ENCODE results near the gene MARCHF7.
"Not testable (repeated sequence)": the region's sequence is repeated elsewhere in the genome, so short reads cannot be mapped to it uniquely, and the experiment has no call there.

The MARCHF7 gene

DNA sequence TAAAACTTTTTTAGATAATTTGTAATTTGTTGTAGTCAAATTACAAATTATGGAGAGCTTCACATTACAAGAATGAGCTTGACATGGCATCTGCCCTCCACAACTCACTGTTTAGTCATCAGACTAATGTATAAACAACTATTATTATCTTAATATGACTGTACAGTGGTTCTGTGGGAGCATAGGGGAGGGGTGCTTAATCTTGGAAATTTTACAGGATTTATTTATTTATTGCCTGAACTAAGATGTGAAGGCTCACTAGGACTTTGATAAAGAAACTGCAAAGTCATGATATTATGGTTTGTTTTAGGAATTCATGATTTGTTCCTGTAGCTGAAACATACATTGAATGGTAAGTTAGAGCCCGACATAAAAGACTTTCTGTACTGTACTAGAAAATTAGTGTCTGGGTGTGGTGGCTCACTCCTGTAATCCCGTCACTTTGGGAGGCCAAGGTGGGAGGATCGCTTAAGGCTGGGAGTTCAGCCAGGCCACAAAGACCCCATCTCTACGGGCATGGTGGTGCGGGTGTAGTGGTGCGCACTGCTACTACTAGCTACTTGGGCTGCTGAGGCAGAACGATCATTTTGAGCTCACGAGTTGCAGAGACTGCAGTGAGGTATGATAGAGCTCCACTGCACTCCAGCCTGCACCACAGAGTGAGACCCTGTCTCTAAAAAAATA, 2.1 kb downstream of the MARCHF7 start:
- peak overlapping the region; percentile 100 for H3K4me3 ChIP-seq (ENCODE audit: low read depth, low read length)
- no peak for DNase-seq (ENCODE audit: low read depth)

DNA sequence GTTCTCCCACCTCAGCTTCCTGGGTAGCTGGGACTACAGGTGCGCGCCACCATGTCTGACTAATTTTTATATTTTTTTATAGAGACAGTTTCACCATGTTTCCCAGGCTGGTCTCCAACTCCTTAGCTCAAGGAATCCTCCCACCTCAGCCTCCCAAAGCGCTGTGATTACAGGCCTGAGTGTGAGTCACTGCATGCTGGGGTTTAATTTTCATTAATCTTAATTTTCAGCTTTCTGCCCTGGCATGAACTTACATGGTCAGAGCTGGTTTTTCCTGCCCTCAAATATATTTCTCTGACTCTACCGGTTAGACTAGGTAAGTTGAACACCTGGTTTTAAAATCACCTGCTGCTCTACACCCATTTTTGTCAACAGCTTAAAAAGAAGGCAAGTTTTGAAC, 3.1 kb downstream of the MARCHF7 start:
- DNase-seq (ENCODE audit: low read depth): no peak
- H3K4me3 ChIP-seq (ENCODE audit: low read depth, low read length): no peak overlapping the region

DNA sequence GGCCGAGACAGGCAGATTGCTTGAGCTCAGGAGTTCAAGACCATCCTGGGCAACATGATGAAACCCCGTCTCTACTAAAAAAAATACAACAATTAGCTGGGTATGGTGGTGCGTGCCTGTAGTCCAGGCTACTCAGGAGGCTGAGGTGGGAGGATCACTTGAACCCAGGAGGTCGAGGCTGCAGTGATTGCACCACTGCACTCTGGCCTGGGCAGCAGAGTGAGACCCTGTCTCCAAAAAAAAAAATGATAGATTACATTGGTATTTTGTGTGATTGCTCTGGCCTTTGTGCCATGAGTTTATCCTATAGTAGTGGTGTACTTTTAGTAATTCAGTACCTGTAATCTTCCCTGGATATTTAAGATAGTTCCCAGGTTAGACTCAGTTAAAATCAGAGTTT, 4.1 kb downstream of the MARCHF7 start:
- DNase-seq (ENCODE audit: low read depth); H3K4me3 ChIP-seq (ENCODE audit: low read depth, low read length): not testable (repeated sequence)

DNA sequence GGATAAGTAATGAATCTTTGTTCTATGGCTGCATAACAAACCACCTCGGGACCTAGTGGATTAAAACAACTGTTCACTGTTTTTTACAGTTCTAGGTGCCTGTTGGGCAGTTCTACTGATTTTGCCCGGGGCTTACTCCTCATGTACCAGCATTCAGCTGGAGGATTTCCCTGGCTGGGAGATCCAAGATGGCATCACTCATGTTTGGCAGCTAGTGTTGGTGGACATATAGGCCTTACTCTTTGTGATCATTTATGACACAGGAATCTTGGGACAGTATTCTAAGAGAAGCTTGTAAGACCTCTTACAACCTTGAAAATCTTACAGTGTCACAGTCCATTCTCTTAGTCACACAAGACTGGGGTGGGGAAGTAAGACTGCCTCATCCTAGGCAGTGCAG, 4.6 kb downstream of the MARCHF7 start:
- no peak overlapping the region for H3K4me3 ChIP-seq (ENCODE audit: low read depth, low read length)
- DNase-seq (ENCODE audit: low read depth): no peak

DNA sequence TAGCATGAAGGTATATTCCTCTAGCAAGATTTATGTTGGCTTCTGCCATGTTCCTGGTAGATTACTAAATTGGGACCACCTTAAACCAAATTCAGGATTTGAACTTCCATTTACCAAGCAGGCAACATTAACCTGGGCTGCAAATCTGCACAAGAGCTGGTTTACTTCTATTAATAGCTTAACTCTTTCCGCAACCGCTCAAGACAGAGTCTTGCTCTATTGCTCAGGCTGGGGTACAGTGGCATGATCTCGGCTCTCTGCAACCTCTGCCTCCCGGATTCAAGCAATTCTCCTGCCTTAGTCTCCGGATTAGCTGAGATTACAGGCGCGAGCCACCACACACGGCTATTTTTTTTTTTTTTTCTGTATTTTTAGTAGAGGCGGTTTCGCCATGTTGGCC, 8.4 kb downstream of the MARCHF7 start:
- H3K4me3 ChIP-seq (ENCODE audit: low read depth, low read length): no peak overlapping the region

DNA sequence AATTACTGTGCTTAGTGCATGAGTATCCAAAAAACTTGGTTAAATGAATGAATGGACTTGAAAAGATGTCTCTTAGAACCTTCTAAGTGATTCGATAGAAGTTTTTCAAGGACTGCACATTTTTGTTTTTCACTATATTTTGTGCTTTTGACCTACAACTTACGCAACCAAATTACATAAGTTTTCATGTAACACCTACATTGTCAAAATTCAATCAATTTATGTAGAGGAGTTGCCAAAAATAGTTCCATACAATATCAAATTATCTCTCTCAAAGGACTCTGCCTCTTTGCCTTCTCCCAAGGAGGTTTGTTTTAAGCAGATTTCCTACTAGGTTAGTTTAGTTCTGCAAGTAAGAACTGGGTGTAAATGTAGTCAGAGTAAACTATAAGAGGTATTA, 10.3 kb downstream of the MARCHF7 start:
- DNase-seq (ENCODE audit: low read depth): no peak
- H3K4me3 ChIP-seq (ENCODE audit: low read depth, low read length): no peak overlapping the region

More for the DNA sequence above, 8.4 kb downstream of the MARCHF7 start:
- no peak for DNase-seq (ENCODE audit: low read depth)

DNA sequence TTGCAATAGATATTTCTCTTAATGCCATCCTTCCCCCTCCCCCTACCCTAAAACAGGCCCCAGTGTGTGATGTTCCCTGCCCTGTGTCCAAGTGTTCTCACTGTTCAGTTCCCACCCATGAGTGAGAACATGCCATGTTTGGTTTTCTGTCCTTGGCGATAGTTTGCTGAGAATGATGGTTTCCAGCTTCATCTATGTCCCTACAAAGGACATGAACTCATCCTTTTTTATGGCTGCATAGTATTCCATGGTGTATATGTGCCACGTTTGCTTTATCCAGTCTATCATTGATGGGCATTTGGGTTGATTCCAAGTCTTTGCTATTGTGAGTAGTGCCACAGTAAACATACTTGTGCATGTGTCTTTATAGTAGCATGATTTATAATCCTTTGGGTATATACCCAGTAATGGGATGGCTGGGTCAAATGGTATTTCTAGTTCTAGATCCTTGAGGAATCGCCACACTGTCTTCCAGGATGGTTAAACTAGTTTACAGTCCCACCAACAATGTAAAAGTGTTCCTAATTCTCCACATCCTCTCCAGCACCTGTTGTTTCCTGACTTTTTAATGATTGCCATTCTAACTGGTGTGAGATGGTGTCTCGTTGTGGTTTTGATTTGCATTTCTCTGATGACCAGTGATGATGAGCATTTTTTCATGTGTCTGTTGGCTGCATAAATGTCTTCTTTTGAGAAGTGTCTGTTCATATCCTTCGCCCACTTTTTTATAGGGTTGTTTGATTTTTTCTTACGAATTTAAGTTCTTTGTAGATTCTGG, 12.7 kb downstream of the MARCHF7 start:
- H3K4me3 ChIP-seq (ENCODE audit: low read depth, low read length); DNase-seq (ENCODE audit: low read depth): not testable (repeated sequence)

DNA sequence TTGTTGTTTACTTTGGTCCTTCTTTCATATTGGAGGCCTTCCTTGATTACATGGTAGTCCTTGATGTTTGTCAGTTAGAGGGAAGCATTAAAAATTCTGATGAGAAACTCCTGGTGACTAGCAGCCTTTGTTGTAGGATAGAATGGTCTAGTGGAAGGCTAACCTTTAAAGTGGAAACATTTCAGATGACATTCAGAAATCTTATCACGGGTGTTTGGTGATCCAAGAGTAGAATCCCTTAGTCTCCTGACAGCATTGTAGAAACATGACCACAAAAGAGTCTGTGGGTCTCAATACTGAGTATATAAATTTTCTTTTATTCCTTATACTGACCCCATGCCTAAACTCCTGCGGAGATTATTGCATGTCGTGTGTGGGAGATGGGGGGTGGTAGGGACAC, 13.4 kb downstream of the MARCHF7 start:
- no peak overlapping the region for H3K4me3 ChIP-seq (ENCODE audit: low read depth, low read length)
- no peak for DNase-seq (ENCODE audit: low read depth)

DNA sequence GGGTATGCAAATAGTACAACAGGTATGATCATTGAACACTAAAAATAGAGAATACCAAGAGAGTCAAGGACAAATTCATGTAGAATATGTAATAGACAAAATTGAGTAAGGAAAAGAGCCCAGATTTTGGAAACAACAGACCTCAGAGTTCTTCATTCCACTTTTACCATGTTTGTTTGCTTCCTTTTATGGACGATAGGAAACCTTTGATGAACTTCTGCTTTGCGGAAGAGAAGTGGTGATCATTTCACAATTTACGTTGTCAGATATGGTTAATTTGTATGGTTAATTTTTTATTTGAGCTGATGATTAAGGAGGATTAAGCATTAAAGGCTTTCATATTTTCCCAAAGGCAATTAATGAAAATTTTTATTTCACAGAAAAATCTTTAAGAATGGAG, 16.3 kb downstream of the MARCHF7 start:
- no peak for DNase-seq (ENCODE audit: low read depth)
- H3K4me3 ChIP-seq (ENCODE audit: low read depth, low read length): no peak overlapping the region

DNA sequence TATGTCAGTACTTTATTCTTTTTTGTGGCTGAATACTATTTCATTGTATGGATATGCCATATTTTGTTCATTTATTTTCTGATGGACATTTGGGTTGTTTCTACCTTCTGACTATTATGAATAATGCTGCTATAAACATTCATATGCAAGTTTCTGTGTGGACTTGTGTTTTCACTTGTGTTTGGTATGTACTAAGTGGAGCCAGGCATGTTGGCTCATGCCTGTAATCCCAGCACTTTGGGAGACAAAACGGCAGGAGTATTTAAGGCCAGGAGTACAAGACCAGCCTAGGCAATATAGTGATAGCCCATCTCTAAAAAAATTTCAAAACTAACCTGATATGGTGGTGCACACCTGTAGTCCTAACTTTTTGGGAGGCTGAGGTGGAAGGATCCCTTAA, 23.3 kb downstream of the MARCHF7 start:
- DNase-seq (ENCODE audit: low read depth): no peak
- no peak overlapping the region for H3K4me3 ChIP-seq (ENCODE audit: low read depth, low read length)

DNA sequence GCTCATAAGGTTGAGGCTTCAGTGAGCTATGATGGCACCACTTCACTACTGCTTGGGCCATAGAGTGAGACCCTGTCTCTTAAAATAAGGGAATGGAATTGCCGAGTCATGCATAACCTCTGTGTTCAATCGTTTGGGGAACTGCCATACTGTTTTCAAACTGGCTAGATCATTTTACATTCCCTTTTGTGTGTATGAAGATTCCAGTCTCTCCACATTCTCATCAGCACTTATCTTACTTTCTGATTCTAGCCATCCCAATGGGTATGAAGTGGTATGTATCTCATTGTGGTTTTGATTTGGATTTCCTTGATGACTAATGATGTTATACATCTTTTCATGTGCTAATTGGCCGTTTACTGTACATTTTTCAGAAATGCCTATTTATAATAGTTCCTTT, 23.7 kb downstream of the MARCHF7 start:
- H3K4me3 ChIP-seq (ENCODE audit: low read depth, low read length): no peak overlapping the region
- DNase-seq (ENCODE audit: low read depth): no peak

DNA sequence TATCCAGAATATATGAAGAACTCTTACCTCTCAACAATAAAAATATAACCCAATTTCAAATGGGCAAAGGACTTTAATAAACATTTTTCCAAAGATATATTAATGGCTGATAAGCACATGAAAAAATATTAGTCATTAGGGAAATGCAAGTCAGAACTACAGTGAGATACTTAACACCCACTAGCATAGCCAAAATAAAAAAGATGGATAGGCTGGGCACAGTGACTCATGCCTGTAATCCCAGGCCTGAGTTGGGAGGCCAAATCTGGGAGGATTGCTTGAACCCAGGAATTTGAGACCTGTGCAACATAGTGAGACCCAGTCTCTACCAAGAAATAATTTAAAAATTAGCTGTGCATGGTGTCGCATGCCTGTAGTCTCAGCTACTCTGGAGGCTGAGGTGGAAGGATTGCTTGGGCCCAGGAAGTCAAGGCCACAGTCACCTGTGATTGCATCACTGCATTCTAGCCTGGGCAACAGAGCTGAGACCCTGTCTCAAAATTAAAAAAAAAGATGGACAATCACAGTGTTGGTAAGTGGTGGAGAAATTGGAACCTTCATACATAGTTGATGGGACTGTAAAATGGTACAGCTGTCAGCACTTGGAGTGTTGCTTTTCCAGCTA, 25.1 kb downstream of the MARCHF7 start:
- no peak for DNase-seq (ENCODE audit: low read depth)

DNA sequence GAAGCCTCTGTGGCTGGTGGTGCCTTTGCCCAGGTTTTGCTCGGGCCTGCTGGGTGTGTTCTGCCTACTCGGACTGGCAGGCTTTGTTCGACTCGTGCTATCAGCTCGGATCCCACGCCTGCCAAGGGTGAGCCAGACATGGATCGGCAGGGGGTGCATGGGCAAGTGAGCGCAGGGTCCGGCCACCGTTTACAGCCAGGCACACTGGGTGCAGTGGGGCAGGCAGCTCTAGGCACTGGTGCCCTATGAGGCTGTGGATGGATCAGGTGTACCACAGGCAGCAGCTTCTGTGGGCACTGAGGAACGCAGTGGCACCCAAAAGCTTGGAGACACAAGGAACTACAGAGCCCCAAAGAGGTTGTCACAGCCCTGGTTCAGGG, 25.6 kb downstream of the MARCHF7 start:
- no peak overlapping the region for H3K4me3 ChIP-seq (ENCODE audit: low read depth, low read length)
- DNase-seq (ENCODE audit: low read depth): no peak

More for the DNA sequence above, 25.1 kb downstream of the MARCHF7 start:
- no peak overlapping the region for H3K4me3 ChIP-seq (ENCODE audit: low read depth, low read length)

DNA sequence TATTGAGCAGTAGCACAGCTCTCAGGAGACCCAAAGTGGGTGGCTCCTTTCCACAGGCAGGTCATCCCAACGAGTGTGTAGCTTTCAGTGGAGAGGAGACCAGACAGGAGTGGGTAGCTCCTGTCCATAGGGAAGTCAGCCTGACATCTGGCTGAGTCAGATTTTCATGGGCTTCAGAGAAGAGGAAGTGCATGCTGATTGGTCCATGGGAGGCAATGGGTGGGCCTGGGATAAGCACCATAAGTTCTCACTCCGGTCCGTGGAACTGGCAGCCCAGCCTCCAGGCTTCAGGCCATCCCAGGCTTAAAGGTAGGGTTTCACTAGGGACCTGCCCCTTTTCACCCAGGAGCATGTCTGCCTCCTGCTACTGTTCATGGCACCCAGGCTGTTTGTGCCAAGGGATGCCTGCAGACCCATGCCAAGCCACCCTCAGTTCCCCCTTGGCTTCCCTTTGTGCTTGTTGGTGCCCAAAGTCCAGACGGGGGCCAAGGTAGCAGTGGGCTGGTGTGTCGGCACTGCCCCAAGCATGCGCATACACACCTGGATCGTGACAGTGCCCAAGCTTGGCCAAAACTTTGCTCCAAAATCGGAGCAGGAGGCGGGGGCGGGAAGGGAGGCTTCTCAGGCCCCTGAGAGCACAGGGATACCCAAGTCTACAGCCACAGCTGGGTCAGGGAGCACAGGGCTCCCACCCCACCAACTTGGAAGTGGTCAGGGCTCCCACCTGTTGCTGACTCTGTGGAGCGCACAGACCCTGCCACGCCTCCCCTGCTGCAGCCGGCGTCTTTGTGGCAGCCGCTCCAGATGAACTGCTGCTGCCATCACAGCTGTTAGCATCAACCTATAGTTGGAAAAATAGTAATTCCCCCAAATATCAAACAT, 26.4 kb downstream of the MARCHF7 start:
- no peak overlapping the region for H3K4me3 ChIP-seq (ENCODE audit: low read depth, low read length)
- DNase-seq (ENCODE audit: low read depth): peak; percentile 12

DNA sequence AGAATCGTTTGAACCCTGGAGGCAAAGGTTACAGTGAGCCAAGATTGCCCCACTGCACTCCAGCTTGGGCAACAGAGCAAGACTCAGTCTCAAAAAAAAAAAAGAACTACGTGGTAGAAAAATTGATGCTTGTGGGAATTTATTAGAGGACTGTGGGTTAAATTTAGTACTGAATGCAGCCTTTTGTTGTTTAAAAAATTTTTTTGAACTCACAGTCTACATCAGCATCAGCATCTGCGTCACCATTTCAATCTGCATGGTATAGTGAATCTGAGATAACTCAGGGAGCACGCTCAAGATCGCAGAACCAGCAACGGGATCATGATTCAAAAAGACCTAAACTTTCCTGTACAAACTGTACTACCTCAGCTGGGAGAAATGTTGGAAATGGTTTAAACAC, 30.5 kb downstream of the MARCHF7 start:
- no peak for DNase-seq (ENCODE audit: low read depth)
- no peak overlapping the region for H3K4me3 ChIP-seq (ENCODE audit: low read depth, low read length)

DNA sequence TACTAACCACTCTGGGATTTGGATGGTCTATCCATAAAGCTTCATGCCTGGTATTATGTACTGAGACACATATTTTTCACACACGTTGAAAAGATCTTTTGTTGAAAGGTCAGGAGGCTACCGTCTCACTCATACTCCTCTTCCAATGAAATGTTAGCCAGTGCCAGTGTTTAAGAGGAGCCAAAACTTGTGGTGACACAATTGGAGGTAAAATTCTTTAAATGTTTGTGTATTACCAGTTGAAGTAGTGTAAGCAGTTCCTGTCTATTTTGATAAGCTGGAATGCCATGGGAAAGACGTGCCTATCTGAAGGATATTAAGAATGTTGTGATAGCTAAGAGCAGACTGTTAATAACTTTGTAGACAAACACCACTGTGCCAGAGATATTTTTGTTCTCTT, 32.1 kb downstream of the MARCHF7 start:
- DNase-seq (ENCODE audit: low read depth): peak; percentile 11
- H3K4me3 ChIP-seq (ENCODE audit: low read depth, low read length): no peak overlapping the region

DNA sequence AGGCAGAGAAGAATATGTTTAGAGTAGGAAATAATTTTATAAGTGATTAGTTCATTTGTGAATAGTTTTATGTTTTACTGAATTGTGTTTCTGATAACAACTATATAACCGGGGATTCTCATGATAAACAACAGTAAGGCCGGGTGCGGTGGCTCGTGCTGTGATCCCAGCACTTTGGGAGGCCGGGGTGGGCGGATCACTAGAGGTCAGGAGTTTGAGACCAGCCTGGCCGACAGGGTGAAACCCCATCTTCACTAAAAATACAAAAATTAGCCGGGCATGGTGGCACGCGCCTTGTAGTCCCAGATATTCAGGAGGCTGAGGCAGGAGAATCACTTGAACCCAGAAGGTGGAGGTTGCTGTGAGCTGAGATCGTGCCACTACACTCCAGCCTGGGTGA, 32.9 kb downstream of the MARCHF7 start:
- not testable (repeated sequence) for H3K4me3 ChIP-seq (ENCODE audit: low read depth, low read length); DNase-seq (ENCODE audit: low read depth)

DNA sequence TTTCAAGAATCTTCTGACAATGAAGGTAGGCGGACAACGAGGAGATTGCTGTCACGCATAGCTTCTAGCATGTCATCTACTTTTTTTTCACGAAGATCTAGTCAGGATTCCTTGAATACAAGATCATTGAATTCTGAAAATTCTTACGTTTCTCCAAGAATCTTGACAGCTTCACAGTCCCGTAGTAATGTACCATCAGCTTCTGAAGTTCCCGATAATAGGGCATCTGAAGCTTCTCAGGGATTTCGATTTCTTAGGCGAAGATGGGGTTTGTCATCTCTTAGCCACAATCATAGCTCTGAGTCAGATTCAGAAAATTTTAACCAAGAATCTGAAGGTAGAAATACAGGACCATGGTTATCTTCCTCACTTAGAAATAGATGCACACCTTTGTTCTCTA, 35.8 kb downstream of the MARCHF7 start:
- H3K4me3 ChIP-seq (ENCODE audit: low read depth, low read length): no peak overlapping the region
- no peak for DNase-seq (ENCODE audit: low read depth)

DNA sequence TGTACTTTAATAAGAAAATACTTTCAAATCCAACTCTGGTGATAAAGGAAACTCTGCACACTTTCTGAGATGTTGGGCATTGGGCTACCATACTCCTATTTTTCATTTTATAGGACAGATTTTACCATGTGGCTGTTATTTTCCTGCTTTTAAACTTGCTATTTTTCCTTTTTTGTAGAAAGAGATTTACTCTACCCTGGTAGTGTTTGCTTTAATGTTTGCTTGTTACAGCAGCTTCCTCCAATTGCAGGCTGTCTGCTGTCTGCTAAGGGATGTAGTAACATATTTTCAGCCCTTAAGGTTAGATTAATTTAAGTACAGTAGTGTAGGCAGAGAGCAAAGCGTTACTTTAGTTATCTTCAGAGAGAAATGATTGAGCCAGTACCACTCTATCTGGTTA, 38.6 kb downstream of the MARCHF7 start:
- no peak for DNase-seq (ENCODE audit: low read depth)
- no peak overlapping the region for H3K4me3 ChIP-seq (ENCODE audit: low read depth, low read length)

DNA sequence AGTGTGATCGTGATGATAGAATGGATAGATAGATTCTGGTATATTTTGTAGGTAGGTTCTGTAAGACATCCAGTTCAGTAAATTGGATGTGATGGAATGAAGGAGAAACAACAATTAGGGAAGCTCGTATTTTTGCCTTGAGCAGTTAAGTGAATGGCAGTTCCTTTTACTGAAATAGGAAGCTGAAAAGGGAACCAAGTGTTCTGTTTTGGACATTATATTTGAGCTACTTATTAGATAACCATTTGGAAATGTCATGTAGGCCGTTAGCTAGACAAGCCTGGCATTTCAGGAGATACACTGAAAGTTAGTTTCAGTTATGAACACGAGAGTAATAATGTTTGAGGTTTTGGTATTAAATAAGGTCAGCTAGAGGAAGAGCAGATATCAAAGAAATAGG, 41.5 kb downstream of the MARCHF7 start:
- no peak for DNase-seq (ENCODE audit: low read depth)
- H3K4me3 ChIP-seq (ENCODE audit: low read depth, low read length): no peak overlapping the region
